ENCODE measurements around the gene TMEM178B. TPM values are rescaled to one million over a fixed set of nuclear protein-coding genes. Genes with fewer than 3 reads are reported as not detected.
"Not testable (repeated sequence)": the region's sequence is repeated elsewhere in the genome, so short reads cannot be mapped to it uniquely, and the experiment has no call there.

TMEM178B gene
- total RNA-seq, 1 donor from 2014 or later: 38.2 TPM

DNA sequence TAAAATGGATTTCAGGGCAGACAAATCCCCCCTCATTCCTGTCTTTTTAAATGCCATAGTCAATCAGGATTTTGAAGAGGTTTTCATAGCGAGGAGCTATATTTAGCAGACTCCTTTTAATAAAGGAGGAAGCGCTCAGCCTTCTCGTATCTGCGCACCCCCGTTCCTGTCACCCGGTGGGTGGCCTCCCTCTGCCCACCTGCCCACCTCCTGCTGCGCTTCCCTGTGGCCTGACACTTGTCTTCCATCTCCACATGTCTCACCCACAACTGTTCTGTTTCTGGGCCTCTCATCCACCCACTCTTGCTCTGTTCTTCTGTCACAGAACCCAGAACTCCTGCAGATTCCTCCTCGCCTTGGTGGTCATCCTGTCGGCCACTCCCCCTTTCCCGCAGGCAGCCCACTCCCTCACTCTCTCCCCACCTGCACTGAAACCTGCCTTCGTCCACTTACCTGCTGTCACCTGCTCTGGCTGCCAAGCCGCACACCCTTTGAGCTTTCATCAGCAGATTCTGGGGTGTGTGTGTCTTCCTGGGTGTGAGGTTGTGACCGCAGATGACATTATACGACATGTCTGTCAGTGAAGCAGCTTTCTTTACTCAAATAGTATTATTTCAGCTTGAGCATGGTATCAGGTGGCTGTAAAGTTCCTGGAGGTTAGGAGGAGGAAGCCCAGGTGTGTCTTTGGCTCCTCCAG lies 313.8 kb downstream of the TMEM178B start:
- intact Hi-C loops (cut with micrococcal nuclease): no loop called here
- ATAC-seq (peak; percentile 46), DNase-seq (no peak)

DNA sequence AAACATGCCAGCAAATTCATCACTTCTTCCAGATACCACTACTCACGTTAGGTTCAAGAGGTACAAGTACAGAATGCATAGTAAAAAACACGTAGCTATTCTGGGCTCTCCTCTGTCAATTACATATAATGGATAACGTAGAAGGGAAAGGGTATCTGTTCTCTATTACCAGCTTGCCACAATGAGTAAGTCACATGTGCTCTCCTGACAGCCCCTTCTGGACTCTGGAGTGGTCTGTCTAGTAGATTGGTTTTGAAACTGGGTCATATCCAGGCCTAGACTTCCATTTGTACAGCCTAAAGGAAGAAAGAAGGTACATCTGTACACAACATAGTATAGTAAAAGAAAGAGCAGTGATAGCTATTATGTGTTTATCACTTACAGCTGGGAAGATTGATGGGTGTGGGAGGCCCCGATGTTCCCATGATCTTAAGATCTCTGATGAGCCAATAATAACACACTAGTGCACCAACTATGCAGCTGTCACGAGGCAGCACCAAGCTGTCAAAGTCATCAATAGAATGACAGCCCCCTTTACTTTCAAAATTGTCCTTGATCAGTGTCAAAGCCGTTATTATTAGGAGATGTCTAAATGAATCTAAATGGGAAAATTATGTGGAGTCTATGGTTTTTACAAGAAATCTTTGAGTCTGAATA lies 315.4 kb downstream of the TMEM178B start:
- intact Hi-C loops (cut with micrococcal nuclease): no loop called here
- ATAC-seq: no peak
- no peak for DNase-seq

DNA sequence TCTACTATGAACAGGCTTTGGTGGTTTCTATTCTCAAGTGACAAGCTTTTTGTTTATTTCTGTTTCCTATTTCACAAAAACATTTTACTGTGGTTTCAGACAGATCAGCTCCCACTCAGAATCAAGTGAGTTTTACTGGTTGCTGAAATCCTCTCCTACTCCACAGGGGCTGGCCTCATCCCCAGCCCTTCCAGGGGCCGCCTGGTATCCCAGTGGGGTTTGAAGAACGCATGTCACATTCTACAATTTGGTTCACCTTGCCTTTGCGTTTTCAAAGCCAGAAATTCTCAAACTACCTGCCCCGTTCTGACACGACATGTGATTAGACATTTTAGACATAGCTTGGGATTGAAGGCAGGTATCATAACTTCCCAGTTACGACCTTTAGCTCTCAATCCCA lies 316.5 kb downstream of the TMEM178B start:
- DNase-seq (no peak), ATAC-seq (no peak)
- intact Hi-C loops (cut with micrococcal nuclease): no loop called here

DNA sequence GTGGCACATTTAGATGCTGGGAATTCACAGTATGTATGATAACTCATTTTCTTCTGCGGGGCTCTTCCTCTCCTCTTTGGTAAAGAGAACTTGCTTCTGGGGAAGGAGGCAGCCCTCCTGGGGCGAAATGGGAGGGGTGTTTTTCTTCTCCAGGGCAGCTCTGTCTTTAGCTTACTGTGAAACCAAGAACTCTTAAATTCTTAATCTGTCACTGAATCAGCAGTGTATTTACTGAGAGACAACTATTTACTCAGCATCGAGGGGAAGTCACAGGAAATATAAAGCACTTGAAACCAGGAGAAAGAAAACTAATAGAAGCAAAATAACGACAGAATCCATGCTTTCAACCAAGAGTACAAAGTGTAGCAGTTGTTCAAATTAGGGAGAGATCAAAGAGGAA lies 319.2 kb downstream of the TMEM178B start:
- intact Hi-C loops (cut with micrococcal nuclease): no loop called here
- no peak for ATAC-seq
- DNase-seq: no peak

DNA sequence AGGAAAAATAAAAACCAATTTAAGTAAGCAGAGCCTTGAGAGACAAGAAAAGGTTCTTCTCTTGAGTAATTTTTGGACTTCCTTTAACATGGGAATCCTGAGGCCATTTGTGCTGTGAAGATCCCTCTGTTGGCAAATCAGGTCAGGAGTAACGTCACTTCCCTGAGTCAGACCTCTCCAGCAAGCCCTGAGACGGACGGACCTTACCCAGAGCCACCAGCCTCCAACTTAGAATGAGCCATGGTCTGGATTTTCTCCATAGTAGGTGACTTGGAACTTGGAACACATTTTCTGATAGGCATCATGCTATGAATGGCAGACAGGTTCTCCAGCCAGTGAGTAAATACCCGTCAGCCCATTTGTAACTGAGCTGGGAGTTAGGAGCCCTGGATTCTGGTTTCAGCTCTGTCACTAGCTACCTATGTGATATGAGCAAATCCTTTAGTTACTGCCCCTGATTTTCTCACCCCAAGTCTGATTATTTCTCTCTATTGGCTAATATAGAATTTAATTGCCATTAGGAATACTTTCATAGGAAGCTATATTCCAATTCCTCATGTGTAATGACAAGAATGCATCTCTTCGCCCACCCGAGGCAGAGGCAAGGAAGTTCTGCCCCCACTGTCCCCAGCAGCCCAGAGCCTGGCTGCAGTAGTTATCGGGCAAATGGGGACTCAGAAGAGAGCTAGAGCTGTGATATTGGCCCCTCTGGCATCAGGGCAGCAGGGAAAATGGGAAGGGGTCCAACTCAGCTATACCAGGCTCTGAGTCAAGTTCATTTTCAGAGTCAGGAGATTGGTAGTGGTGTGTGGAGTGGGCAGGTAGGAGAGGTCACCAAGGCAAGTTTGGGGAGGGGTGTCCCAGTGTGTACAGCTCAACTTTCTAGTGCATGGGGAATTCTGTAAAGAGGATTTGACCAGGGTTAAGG lies 323.6 kb downstream of the TMEM178B start:
- ATAC-seq (peak; percentile 84), DNase-seq (peak; percentile 43)
- intact Hi-C loops (cut with micrococcal nuclease): no loop called here

DNA sequence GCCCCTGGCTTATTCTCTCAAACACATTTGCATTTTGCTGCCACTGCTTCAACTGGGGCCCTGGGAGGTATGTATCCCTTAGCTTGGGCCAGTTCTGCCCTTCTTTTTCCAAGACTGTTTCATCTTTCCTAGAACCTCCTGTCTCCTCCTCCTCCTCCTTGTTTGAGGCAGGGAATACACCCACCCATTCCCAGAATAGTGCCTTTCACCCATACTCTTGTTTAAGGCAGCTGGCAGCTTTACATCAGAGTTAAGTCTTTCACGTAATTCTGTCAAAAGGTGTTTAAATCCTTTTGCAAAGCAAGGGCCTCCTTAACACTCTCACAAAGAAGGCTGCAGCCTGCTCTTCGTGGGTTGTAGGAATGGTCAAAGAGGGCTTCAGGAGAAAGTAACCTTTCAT lies 326.5 kb downstream of the TMEM178B start:
- no peak for ATAC-seq
- intact Hi-C loops (cut with micrococcal nuclease): no loop called here
- no peak for DNase-seq

DNA sequence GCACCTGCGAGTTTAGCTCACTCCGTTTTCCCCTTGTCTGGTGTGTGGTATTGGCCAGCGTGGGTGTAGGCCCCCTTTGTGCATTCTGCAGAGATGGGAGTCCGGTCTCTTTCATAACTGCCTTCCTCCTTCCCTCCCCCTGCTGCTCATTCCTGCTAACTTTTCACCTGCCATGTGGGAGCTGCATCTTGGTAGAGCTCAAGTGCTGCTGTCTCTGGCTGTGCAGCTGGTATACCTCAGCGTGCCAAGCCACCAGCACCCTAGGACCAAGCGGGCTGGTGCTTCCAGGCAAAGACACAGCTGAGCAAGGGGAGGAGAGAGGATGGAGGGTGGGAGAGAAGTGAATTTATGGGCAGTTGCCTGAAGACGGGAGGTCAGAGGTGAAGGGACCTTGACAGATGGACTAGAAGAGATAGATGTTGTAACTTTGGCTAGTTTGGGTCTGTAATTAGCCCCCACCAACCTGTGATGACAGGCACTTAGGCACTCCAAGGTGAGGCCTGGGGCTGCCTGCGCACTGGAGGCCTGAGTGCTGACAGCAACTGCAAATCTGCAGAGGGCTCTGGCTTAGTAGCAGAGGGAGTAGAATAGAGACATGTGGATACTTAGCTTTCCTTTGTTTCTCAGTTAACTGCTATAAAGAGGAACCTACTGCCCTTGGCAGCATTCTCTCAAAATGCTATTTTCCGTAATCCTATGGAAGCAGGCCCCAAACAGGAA lies 328.6 kb downstream of the TMEM178B start:
- DNase-seq (peak; percentile 76), ATAC-seq (peak; percentile 82)
- intact Hi-C loops (cut with micrococcal nuclease): no loop called here

DNA sequence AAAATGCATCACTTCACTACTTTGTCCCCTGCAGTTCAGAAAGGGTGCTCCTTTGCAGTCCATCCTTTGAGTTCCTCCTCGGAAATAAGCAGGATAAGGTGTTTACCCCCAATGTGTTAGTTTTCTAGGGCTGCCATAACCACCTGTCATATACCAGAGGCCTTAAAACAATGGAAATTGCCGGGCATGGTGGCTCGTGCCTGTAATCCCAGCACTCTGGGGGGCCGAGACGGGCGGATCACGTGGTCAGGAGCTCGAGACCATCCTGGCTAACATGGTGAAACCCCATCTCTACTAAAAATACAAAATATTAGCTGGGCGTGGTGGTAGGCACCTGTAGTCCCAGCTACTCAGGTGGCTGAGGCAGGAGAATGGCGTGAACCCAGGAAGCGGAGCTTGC lies 330.0 kb downstream of the TMEM178B start:
- intact Hi-C loops (cut with micrococcal nuclease); DNase-seq; ATAC-seq: not testable (repeated sequence)

DNA sequence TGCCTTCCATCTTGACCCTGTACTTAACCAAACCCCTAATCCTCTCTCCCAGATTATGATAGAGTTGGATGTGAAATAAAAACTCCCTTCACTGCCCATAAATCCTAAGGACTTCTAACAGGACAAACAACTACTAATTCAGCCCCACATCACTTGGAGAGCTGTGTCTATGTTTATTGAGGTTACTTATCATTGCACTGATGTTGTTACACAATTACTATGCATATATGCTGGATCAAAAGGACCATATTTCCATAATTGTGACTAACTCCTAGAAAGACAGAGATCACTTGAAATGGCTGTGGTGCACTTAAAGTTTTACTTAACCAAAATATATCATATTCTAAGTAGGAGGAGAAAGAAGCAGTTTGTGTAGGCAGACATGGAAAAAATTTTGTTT lies 332.5 kb downstream of the TMEM178B start:
- ATAC-seq (no peak), DNase-seq (no peak)
- intact Hi-C loops (cut with micrococcal nuclease): no loop called here

DNA sequence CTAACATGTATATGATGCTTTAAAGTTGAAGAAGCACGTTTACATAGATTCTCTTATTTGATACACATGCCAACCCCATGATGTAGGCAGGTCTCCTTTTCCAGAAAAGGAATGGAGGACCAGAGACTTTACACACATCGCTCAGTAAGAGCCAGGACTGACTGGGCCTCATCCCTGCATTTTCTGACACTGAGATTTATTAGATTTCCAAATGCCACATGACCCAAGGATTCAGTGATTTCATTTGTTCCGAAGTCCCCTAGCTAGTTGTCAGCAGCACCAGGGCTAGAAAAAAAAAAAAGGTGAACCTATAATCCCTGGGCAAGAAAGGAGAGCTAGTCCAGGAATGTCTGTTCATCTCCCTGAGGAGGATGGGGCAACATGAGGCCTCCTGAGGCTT lies 334.0 kb downstream of the TMEM178B start:
- DNase-seq (no peak), ATAC-seq (no peak)
- intact Hi-C loops (cut with micrococcal nuclease): no loop called here

DNA sequence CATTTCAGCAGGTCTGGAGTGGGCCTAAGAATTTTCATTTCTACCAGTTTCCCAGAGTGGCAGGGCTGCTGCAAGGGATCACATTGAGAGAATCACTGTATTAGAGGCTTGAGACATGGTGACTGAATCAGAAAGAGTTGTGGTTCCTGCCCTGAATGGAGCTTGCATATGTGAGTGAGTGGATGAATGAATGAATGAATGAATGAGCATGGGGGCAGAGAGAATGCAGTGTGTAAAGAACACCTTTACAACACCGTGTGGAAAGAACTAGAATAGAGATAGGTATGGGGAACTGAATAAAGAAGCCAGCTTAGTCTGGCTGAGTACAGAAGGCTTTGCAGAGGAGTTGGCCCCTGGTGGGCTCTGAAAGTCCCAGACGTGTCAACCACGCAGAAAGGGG lies 334.6 kb downstream of the TMEM178B start:
- ATAC-seq: no peak
- intact Hi-C loops (cut with micrococcal nuclease): no loop called here
- no peak for DNase-seq

DNA sequence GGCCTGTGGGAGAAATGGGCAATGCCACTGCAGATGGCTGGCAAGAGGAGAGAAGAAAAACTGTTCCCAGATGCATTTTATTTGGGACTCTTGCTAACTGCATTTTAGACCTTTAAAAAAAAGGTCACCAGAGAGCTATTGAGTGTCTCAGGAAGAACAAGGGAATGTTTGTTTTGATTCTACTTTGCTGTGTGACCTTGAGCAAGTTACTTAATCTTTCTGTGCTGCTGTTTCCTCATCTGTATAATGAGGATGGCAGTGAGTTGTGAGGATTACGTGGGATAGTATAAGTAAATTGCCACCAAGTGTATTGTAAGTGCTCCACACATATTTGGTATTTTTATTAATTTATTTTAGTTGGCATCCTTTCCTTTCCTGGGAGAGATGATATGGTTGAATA lies 335.4 kb downstream of the TMEM178B start:
- no peak for DNase-seq
- no peak for ATAC-seq
- intact Hi-C loops (cut with micrococcal nuclease): no loop called here

DNA sequence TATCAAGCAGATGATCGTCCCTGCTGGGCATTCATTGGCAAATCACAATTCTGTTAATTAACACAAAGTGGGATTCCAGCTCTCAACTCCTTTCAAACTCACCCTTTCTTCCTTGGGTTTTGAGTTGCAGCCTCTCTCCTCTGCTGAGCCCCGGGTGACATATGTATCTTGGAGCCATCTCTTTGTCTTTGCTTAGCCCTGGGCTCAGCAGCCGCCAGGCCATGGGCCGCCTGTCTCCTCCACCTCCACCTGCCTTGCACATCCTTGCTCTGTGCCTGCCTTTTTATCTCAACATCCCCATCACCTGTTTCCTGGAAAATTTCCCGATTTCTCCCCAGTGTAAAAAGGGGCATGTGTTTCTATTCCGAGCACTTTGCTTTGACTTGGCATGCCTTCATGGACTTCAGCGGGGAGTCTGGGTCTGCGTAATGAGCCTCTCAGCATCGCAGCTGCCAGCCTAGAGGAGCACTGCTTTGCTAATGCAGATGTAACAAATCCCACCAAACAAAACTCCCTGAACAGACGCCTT lies 336.0 kb downstream of the TMEM178B start:
- ATAC-seq: peak; percentile 48
- no peak for DNase-seq
- intact Hi-C loops (cut with micrococcal nuclease): no loop called here

DNA sequence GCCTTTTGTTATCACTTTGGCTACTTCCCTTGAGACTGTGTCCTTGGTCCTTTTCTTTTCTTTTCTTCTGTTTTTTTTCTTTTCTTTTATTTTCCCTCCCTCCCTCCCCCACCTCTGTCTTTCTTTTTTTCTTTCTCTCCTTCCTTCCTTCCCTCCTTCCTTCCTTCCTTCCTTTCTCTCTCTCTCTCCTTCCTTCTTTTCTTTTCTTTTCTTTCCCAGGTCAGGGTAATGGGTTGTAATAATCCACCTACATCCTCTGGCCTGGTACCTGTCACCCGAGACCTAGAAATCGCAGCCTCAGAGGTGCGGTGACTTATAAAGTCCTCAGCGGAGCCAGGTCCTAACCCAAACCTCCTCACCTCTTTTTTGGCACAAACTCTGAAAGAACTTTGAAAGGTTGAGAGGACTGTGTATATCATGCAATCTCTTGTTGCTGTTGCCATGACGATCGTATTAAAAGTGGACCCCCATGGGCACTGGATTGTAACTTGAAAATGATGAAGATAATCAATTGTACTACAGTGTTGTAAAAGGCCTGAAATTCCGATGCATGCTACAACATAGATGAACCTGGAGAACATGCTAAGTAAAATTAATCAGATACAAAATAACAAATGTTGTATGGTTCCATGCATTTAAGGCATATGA lies 336.6 kb downstream of the TMEM178B start:
- DNase-seq (no peak), ATAC-seq (no peak)
- intact Hi-C loops (cut with micrococcal nuclease): no loop called here

DNA sequence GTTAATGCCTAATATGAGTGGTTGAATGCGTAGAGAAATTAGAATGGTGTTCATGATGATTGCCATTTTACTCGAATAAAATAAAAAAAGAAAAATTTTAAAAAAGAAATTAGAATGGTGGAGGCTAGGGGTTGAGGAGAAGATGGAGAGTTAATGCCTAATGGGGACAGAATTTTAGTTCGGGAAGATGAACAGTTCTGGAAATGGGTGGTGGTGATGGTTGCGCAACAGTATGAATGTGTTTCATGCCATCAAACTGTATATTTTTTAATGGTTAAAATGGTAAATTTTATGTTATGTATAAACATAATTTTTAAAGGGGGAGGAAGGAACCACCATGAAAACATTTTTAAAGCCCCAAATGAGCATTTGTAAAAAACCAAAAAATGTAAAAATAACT lies 337.3 kb downstream of the TMEM178B start:
- intact Hi-C loops (cut with micrococcal nuclease): no loop called here
- ATAC-seq: no peak
- DNase-seq: no peak

DNA sequence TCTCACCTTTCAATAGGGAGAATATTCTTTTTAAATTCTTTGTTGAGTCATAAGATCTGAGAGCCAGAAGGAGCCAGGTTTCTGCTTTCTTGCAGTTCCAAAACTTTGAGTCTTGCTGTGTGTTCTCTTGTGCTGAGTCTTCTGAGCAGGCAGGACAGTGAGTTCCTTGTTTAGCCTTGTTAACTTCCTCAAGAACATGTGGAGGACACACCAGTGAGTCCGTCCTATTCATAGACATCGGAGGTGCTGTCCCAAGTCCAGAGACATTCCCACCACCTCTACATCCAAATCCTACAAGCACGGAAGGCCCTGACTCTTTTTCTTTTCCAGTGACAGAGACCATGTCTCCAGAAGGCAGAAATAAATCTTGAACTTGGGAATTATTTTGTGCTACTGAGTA lies 342.1 kb downstream of the TMEM178B start:
- no peak for DNase-seq
- peak; percentile 22 for ATAC-seq
- intact Hi-C loops (cut with micrococcal nuclease): no loop called here

DNA sequence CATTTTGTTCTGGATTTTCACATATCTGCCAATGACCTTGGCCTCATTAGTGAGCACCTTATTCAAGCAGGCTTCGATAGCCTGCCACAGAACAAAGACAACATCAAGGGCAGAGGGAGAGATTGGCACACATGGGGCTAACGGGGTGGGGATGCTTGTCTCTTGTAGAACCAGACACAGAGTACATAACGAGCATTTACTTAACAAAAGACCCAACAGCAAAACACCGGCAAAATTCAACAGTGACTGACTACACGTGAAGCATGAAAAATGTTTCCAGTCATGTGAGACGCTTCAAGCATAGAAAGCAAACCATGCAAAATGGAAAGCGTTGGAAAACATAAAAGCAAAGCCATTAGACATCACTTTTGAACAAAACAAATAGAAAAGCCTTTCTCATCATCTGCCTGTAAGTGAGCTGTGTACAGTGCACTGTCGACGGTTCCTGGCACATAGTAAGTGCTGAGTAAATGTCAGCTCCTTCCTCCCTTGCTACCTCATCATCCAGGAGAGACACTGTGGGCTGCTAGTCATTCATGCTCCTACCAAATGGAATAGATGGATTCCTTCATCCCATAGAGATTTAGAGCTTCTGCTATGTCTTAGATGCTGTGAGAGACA lies 342.9 kb downstream of the TMEM178B start:
- intact Hi-C loops (cut with micrococcal nuclease): no loop called here
- no peak for DNase-seq
- peak; percentile 26 for ATAC-seq

DNA sequence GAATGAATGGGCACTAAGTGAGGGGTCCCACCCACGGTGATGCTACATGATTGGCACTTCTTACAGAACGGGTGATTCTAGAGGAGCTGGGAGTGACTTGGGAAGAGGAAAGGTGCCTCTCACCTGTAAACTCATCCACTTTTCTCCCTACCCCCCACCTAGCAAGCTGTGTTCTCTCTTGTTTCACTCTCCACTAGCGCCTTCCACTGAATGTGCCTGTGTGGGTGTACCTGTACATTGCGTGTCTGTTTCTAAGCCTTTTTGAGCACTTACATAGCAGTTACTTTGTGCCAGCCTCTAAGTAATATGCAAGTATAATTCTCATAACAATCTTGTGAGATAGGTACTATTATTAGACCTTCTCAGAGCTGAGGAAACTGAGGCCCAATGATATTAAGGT lies 343.6 kb downstream of the TMEM178B start:
- DNase-seq (no peak), ATAC-seq (peak; percentile 8)
- intact Hi-C loops (cut with micrococcal nuclease): no loop called here
